SK-N-SH (cell line): ENCODE data around the gene CD101. TPM values are rescaled to one million over a fixed set of nuclear protein-coding genes. Genes with fewer than 3 reads are reported as not detected.

ENCODE experiments used
- CTCF ChIA-PET: fragments of 300-600, 350-600 bp; formaldehyde crosslinking; extraction: SDS; loops from one replicate; lab custom pipeline; 2021; lab: Yijun Ruan, JAX
- POLR2A ChIA-PET: fragments of 350-600 bp; sonication (Branson Sonifier 250); formaldehyde crosslinking; extraction: SDS; loops from one replicate; lab custom pipeline; 2020; ENCODE audit warnings: antibody characterized with exemption, inconsistent platforms; lab: Yijun Ruan, JAX
- DNase-seq: peaks from one replicate; pipeline ENCODE4 v3.0.0; 2012
- H2AFZ ChIP-seq: fragments of 200-600 bp; sonication (generic); 2 replicates; pipeline ENCODE4 v1.8.1; 2016; ENCODE audit warnings: antibody characterized with exemption, mild to moderate bottlenecking, low read depth
- H3F3A ChIP-seq: fragments of 200-600 bp; sonication (generic); replicated peaks from 2 replicates; pipeline ENCODE3; 2016; ENCODE audit warnings: antibody characterized with exemption, mild to moderate bottlenecking; ENCODE audit not compliant: insufficient read depth
- H3K27ac ChIP-seq, 2 experiments: fragments of 200-500 bp in 1 of 2; fragments of 200-600 bp in 1 of 2; sonication (Bioruptor generic) in 1 of 2; sonication (generic), shearing (Covaris generic) in 1 of 2; 2 replicates each; pipeline versions ENCODE4 v1.5.1 to v1.6.1; 2014 to 2016; ENCODE audit warnings: low read depth in 2 of 2, inconsistent platforms in 1 of 2, low read length in 1 of 2, mild to moderate bottlenecking in 1 of 2, mixed read lengths in 1 of 2
- H3K27me3 ChIP-seq: fragments of 200-600 bp; sonication (generic), shearing (Covaris generic); 2 replicates; pipeline ENCODE4 v1.6.1; 2016; ENCODE audit warnings: mixed run types; ENCODE audit not compliant: insufficient read depth
- H3K36me3 ChIP-seq, 2 experiments: fragments of 200-500 bp in 1 of 2; fragments of 200-600 bp in 1 of 2; sonication (Bioruptor generic) in 1 of 2; sonication (generic) in 1 of 2; replicated peaks in 1 of 2; 2 replicates each; pipeline versions ENCODE3 to v1.5.1; 2014 to 2016; ENCODE audit warnings: low read length in 1 of 2, mild to moderate bottlenecking in 1 of 2; ENCODE audit not compliant: insufficient read depth in 2 of 2, control insufficient read depth in 1 of 2
- H3K4me1 ChIP-seq, 2 experiments: fragments of 200-500 bp in 1 of 2; fragments of 200-600 bp in 1 of 2; sonication (Bioruptor generic) in 1 of 2; sonication (generic), shearing (Covaris generic) in 1 of 2; 2 replicates each; pipeline versions ENCODE4 v1.5.1 to v1.6.1; 2014 to 2016; ENCODE audit warnings: low read depth in 1 of 2, low read length in 1 of 2, mixed run types in 1 of 2; ENCODE audit not compliant: insufficient read depth in 2 of 2, control insufficient read depth in 1 of 2
- H3K4me2 ChIP-seq: fragments of 200-600 bp; sonication (generic), shearing (Covaris generic); 2 replicates; pipeline ENCODE4 v1.6.1; 2017; ENCODE audit warnings: mixed run types
- H3K4me3 ChIP-seq, 2 experiments: fragments of 200-500 bp in 1 of 2; fragments of 200-600 bp in 1 of 2; sonication (Bioruptor generic) in 1 of 2; sonication (generic), shearing (Covaris generic) in 1 of 2; 2 replicates each; pipeline versions ENCODE4 v1.5.1 to v1.8.1; 2014 to 2016; ENCODE audit warnings: low read depth in 2 of 2, inconsistent platforms in 1 of 2, low read length in 1 of 2, mild to moderate bottlenecking in 1 of 2, mixed read lengths in 1 of 2, moderate library complexity in 1 of 2
- H3K79me2 ChIP-seq: fragments of 200-600 bp; sonication (generic); 2 replicates; pipeline ENCODE4 v1.8.1; 2017; ENCODE audit warnings: mild to moderate bottlenecking; ENCODE audit not compliant: insufficient read depth
- H3K9ac ChIP-seq: fragments of 200-600 bp; sonication (generic); 2 replicates; pipeline ENCODE4 v1.6.1; 2017; ENCODE audit warnings: mixed run types
- H3K9me2 ChIP-seq: fragments of 200-600 bp; sonication (generic); 2 replicates; pipeline ENCODE4 v1.6.1; 2017; ENCODE audit warnings: mixed run types
- H3K9me3 ChIP-seq: fragments of 200-600 bp; sonication (generic); 2 replicates; pipeline ENCODE4 v1.6.1; 2017; ENCODE audit warnings: mixed run types, mild to moderate bottlenecking, moderate library complexity
- H4K20me1 ChIP-seq: fragments of 200-600 bp; sonication (generic); 2 replicates; pipeline ENCODE4 v1.6.1; 2017; ENCODE audit warnings: mild to moderate bottlenecking, mixed run types; ENCODE audit not compliant: insufficient read depth
- CHD2 ChIP-seq: fragments of 150-350 bp; IDR thresholded peaks from 2 replicates; pipeline ENCODE4 v1.6.1; 2018; ENCODE audit warnings: low read length; ENCODE audit not compliant: partially characterized antibody
- CTCF ChIP-seq: fragments of 200-600 bp; sonication (generic); IDR thresholded peaks from 2 replicates; pipeline ENCODE4 v1.6.1; 2017; ENCODE audit warnings: antibody characterized with exemption, mild to moderate bottlenecking, moderate library complexity
- ELF1 ChIP-seq: IDR thresholded peaks from 2 replicates; pipeline ENCODE4 v1.4.0; 2012
- EP300 ChIP-seq, 2 experiments: IDR thresholded peaks; 2 replicates each; pipeline versions ENCODE4 v1.4.0 to v1.6.1; 2012; ENCODE audit warnings: borderline replicate concordance in 1 of 2, low read depth in 1 of 2, low read length in 1 of 2
- EZH2phosphoT487 ChIP-seq: fragments of 200-600 bp; sonication (generic); IDR thresholded peaks from 2 replicates; pipeline ENCODE4 v1.6.1; 2017; ENCODE audit warnings: low read depth, mixed run types, mild to moderate bottlenecking, antibody characterized with exemption, moderate library complexity, borderline replicate concordance
- FOSL2 ChIP-seq: IDR thresholded peaks from 2 replicates; pipeline ENCODE4 v1.4.0; 2012; ENCODE audit warnings: low read depth, mild to moderate bottlenecking, moderate library complexity, borderline replicate concordance
- FOXJ3 ChIP-seq: sonication (generic); formaldehyde crosslinking; IDR thresholded peaks from 2 replicates; pipeline ENCODE4 v1.5.1; 2020; ENCODE audit warnings: mild to moderate bottlenecking, missing genetic modification reagents
- FOXM1 ChIP-seq: IDR thresholded peaks from 2 replicates; pipeline ENCODE4 v1.4.0; 2012; ENCODE audit warnings: low read depth, mild to moderate bottlenecking
- GABPA ChIP-seq: IDR thresholded peaks from 2 replicates; pipeline ENCODE4 v1.4.0; 2012; ENCODE audit warnings: low read depth, mild to moderate bottlenecking
- GATA2 ChIP-seq: sonication (generic); formaldehyde crosslinking; IDR thresholded peaks from 2 replicates; pipeline ENCODE4 v1.5.0; 2020; ENCODE audit warnings: mild to moderate bottlenecking, missing genetic modification reagents
- IRF3 ChIP-seq: fragments of 150-350 bp; IDR thresholded peaks from 2 replicates; pipeline ENCODE4 v1.6.1; 2016; ENCODE audit warnings: mild to moderate bottlenecking, low read depth, low read length
- MAX ChIP-seq: IDR thresholded peaks from 2 replicates; pipeline ENCODE4 v1.4.0; 2012; ENCODE audit warnings: low read depth
- MEF2A ChIP-seq: IDR thresholded peaks from 2 replicates; pipeline ENCODE4 v1.4.0; 2012; ENCODE audit warnings: low read depth, borderline replicate concordance
- MXI1 ChIP-seq: IDR thresholded peaks from 2 replicates; pipeline ENCODE4 v1.6.1; 2012; ENCODE audit warnings: mild to moderate bottlenecking, low read depth, low read length, improper control_type of control experiment
- NFIC ChIP-seq: IDR thresholded peaks from 2 replicates; pipeline ENCODE4 v1.4.0; 2012; ENCODE audit warnings: borderline replicate concordance
- NRF1 ChIP-seq: IDR thresholded peaks from 2 replicates; pipeline ENCODE4 v1.6.1; 2012; ENCODE audit warnings: low read depth, mild to moderate bottlenecking, low read length
- RXRA ChIP-seq: IDR thresholded peaks from 2 replicates; pipeline ENCODE4 v1.4.0; 2012; ENCODE audit warnings: low read depth, mild to moderate bottlenecking, borderline replicate concordance
- SIN3A ChIP-seq: IDR thresholded peaks from 2 replicates; pipeline ENCODE4 v1.6.1; 2012; ENCODE audit warnings: low read depth, mild to moderate bottlenecking, low read length, moderate library complexity, borderline replicate concordance
- TCF12 ChIP-seq: IDR thresholded peaks from 2 replicates; pipeline ENCODE4 v1.4.0; 2012
- TEAD4 ChIP-seq: IDR thresholded peaks from 2 replicates; pipeline ENCODE4 v1.4.0; 2012; ENCODE audit warnings: mild to moderate bottlenecking, borderline replicate concordance; ENCODE audit not compliant: insufficient read depth
- YY1 ChIP-seq: IDR thresholded peaks from 2 replicates; pipeline ENCODE4 v1.4.0; 2012; ENCODE audit warnings: low read depth, mild to moderate bottlenecking
- WGBS: methylation state at CpG from one replicate; pipeline ENCODE4 v1.1.6; 2017; ENCODE audit warnings: low lambda C conversion rate; 5-methylcytosine and 5-hydroxymethylcytosine counted together
- polyA plus RNA-seq, 3 experiments: library from polyadenylated mRNA; depleted of rRNA; stranded (reverse); fragments of >200 nt; gene quantifications; 2 replicates each; pipeline ENCODE4 v1.2.3, GENCODE V29; 2012

The CD101 gene
- polyA plus RNA-seq, 1 of the 3 experiments (the other 2 are of a cell fraction) = 0.16 TPM

GRCh38 chr1:116983678-116984077, 17.9 kb upstream of the CD101 start (continued):
- TF ChIP-seq ELF1 (no peak), EP300 (IDR thresholded peaks at IDR 0.05; ENCODE audit: borderline replicate concordance in 1 of 2, low read depth in 1 of 2, low read length in 1 of 2) (no peak), MAX (no peak), IRF3 (no peak), RXRA (no peak), TCF12 (no peak), FOSL2 (no peak)

GRCh38 chr1:116984406-116985160, 17.0 kb upstream of the CD101 start:
- no peaks in the 10 kb centered on the region for H3K27me3 ChIP-seq
- no peaks in the 10 kb centered on the region for H3K9me2 ChIP-seq
- H4K20me1 ChIP-seq = no peaks in the 10 kb centered on the region
- H3K4me1 ChIP-seq = no peaks in the 10 kb centered on the region; a peak in 1 of 4 replicates
- no peak overlapping the region for H3K4me2 ChIP-seq
- ChIA-PET POLR2A (no interaction called here), CTCF (interaction anchor here (0.7 kb wide), 1 partner anchor 14 kb away, joined by 3 read pairs; no protein-coding TSS in a partner anchor)
- H2AFZ ChIP-seq = no peak overlapping the region
- H3K36me3 ChIP-seq = no peaks in the 10 kb centered on the region
- no peak overlapping the region for H3K27ac ChIP-seq
- H3K9me3 ChIP-seq = no peaks in the 10 kb centered on the region
- no peak overlapping the region for H3K9ac ChIP-seq
- WGBS = 89% methylated on average over 11 of the region's 14 CpGs
- no peak overlapping the region for H3K4me3 ChIP-seq
- no peaks in the 10 kb centered on the region for H3K79me2 ChIP-seq
- no peak for DNase-seq
- no peaks in the 10 kb centered on the region for H3F3A ChIP-seq
- TF ChIP-seq YY1 (no peak), GABPA (no peak), FOXM1 (no peak), EZH2phosphoT487 (no peak)
- TF ChIP-seq, all 33 proteins: peak for 0

GRCh38 chr1:116986421-116987255, 14.9 kb upstream of the CD101 start:
- Histone ChIP-seq H3K9ac (no peak overlapping the region), H3K9me3 (no peaks in the 10 kb centered on the region), H2AFZ (no peak overlapping the region), H4K20me1 (no peaks in the 10 kb centered on the region), H3K79me2 (no peaks in the 10 kb centered on the region), H3K27ac (no peak overlapping the region), H3K4me3 (no peak overlapping the region), H3K4me1 (no peaks in the 10 kb centered on the region; a peak in 1 of 4 replicates), H3K4me2 (no peak overlapping the region), H3K36me3 (no peaks in the 10 kb centered on the region), H3K9me2 (no peaks in the 10 kb centered on the region), H3F3A (no peaks in the 10 kb centered on the region), H3K27me3 (no peaks in the 10 kb centered on the region)
- DNase-seq = no peak
- POLR2A ChIA-PET = no interaction called here
- CTCF ChIA-PET = interaction anchor here (1.1 kb wide), 1 partner anchor 10 kb away, joined by 3 read pairs; no protein-coding TSS in a partner anchor
- 93% methylated on average over 24 of the region's 29 CpGs for WGBS
- no peak for TF ChIP-seq FOSL2
- no peak for TF ChIP-seq MXI1
- no peak for TF ChIP-seq NFIC
- no peak for TF ChIP-seq CHD2
- no peak for TF ChIP-seq MEF2A
- no peak for TF ChIP-seq GATA2 (CRISPR knock-in tag)
- TF ChIP-seq NRF1 = no peak
- no peak for TF ChIP-seq FOXJ3 (CRISPR knock-in tag)
- TF ChIP-seq CTCF = no peak
- no peak for TF ChIP-seq IRF3
- no peak for TF ChIP-seq SIN3A
- no peak for TF ChIP-seq TEAD4
